ENCODE results near the gene BST1.

- TF ChIP-seq CTCF (conservative IDR thresholded peaks at IDR 0.05) (no peak), ZFX (IDR thresholded peaks at IDR 0.05) (no peak)
These were observed 42.9 kb upstream of the BST1 start for GRCh38 chr4:15659768-15660570.

Measured in C4-2B (cell line).